ENCODE data around the gene MIEN1. TPM values are rescaled to one million over a fixed set of nuclear protein-coding genes. Genes with fewer than 3 reads are reported as not detected.

MIEN1 gene
- polyA plus RNA-seq, 1 experiment, result 78.9 TPM

DNA sequence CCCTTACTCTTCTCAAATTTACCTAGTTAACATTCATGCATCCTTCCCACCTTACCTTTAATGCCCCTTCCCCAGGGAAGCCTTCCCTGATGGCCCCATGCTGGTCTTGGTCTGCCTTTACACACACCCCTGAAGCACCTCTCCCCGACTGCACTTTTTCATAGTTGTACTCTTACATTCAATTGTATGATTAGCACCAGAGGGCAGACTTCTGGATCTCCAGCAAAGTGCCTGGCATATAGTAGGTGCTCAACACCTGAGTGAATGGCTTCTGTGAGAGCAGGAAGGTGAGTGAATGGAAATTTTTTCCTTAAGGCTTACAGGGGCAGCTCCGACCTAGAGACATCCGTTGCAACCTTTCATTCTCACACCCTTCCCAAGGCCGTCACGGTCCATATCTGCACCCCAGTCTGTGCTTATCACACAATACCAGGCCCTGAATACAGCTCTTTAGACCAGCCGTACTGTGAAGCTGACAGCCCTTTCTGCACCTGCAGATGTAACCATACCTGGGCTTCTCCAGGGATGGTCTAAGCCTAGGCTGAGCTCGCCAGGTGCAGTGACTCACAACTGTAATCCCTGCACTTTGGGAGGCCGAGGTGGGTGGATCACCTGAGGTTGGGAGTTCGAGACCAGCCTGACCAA is 46.9 kb downstream of the MIEN1 start:
- POLR2A ChIA-PET, result no interaction called here
- TF ChIP-seq, protein P1, sequence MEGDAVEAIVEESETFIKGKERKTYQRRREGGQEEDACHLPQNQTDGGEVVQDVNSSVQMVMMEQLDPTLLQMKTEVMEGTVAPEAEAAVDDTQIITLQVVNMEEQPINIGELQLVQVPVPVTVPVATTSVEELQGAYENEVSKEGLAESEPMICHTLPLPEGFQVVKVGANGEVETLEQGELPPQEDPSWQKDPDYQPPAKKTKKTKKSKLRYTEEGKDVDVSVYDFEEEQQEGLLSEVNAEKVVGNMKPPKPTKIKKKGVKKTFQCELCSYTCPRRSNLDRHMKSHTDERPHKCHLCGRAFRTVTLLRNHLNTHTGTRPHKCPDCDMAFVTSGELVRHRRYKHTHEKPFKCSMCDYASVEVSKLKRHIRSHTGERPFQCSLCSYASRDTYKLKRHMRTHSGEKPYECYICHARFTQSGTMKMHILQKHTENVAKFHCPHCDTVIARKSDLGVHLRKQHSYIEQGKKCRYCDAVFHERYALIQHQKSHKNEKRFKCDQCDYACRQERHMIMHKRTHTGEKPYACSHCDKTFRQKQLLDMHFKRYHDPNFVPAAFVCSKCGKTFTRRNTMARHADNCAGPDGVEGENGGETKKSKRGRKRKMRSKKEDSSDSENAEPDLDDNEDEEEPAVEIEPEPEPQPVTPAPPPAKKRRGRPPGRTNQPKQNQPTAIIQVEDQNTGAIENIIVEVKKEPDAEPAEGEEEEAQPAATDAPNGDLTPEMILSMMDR (IDR thresholded peaks at IDR 0.05; ENCODE audit: insufficient read depth, low read depth, low read length), result no peak
- no peak for DNase-seq (ENCODE audit: low read depth)

DNA sequence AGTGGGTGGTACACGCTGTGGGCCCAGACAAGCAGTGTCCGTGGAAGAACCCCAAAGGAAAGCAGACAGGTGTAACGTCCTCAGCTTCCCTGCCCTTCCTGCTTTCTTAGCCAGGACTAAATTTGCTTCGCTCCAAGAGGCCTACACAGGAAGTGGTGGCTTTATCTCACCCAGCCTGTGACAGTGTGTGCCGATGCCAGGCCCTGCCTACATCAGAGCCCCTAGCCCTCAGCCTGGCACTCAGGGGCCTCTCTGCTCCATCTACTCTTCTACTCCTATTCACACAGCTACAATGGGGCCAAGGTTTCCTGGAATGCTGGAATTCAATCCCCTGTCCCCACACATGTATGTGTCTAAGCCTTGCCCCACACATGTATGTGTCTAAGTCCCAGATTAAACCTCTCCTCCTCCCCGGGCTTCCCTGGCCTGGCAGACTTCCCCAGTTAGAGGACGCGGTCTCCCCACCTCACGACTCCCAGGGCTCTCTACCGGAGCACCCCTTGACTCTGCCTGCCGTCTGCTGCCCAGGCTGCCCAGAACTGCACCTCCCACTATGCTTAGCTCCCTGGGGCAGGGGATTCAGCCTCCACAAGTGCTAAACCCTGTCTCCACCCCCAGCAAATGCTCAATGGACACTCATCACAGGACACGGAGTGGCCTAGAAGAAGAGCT is 50.7 kb downstream of the MIEN1 start:
- Histone ChIP-seq H3K4me3 (ENCODE audit: low read depth, low read length) (no peak overlapping the region), H3K36me3 (ENCODE audit: control insufficient read depth, insufficient read depth, low read length) (peaks cover 2% of the 10 kb centered on the region; the same call in 1 of the 2 replicates), H3K27me3 (ENCODE audit: control insufficient read depth, insufficient read depth, low read length) (no peaks in the 10 kb centered on the region)
- ChIA-PET CTCF (interaction anchor here (1.0 to 16.9 kb wide), 4 partner anchors 8 to 58 kb away, joined by 3 to 185 read pairs (median 10); partner anchors contain the start of genes PGAP3, PNMT and PPP1R1B), POLR2A (no interaction called here)
- no peak for DNase-seq (ENCODE audit: low read depth)
- TF ChIP-seq, protein P1 (IDR thresholded peaks at IDR 0.05; ENCODE audit: insufficient read depth, low read depth, low read length), result no peak

More for the DNA sequence above, 46.9 kb downstream of the MIEN1 start:
- Histone ChIP-seq H3K27me3 (ENCODE audit: control insufficient read depth, insufficient read depth, low read length) (no peaks in the 10 kb centered on the region), H3K4me3 (ENCODE audit: low read depth, low read length) (no peak overlapping the region), H3K36me3 (ENCODE audit: control insufficient read depth, insufficient read depth, low read length) (peaks cover 4% of the 10 kb centered on the region; the same call in 1 of the 2 replicates)
- CTCF ChIA-PET, result interaction anchor here (1.0 to 1.6 kb wide), 3 partner anchors 29 to 136 kb away, joined by 3 to 5 read pairs (median 4); no protein-coding TSS in a partner anchor

Small RNA genes lying within 50 kb of the gene (small RNA-seq; reads per million reads assigned to genes)
- gene MIR4728 (ENCODE audit: insufficient read length, low read depth, low replicate concordance), result not detected

Other genes with a start within 250 kb of the MIEN1 start
- gene NEUROD2, start 122.6 kb downstream of the MIEN1 start, polyA plus RNA-seq (2011; rRNA removed), result not detected in 2 replicates
- gene PPP1R1B, start 103.6 kb downstream of the MIEN1 start, polyA plus RNA-seq (2011; rRNA removed), result not detected in 2 replicates
- gene STARD3, start 93.4 kb downstream of the MIEN1 start, polyA plus RNA-seq (2011; rRNA removed), result 51.6 and 93.8 TPM in 2 replicates
- 0.16 and 0.22 TPM in 2 replicates for gene TCAP, start 65.2 kb downstream of the MIEN1 start, polyA plus RNA-seq (2011; rRNA removed)
- not detected in 2 replicates for gene PNMT, start 62.1 kb downstream of the MIEN1 start, polyA plus RNA-seq (2011; rRNA removed)
- gene PGAP3, start 42.5 kb downstream of the MIEN1 start, polyA plus RNA-seq (2011; rRNA removed), result 11.4 and 20.3 TPM in 2 replicates
- gene ERBB2, start 30.5 kb downstream of the MIEN1 start, polyA plus RNA-seq (2011; rRNA removed), result 22.8 and 35.4 TPM in 2 replicates
- gene GRB7, start 7.4 kb upstream of the MIEN1 start, polyA plus RNA-seq (2011; rRNA removed), result 0.09 and 0.23 TPM in 2 replicates
- not detected in 2 replicates for gene IKZF3, start 133.8 kb upstream of the MIEN1 start, polyA plus RNA-seq (2011; rRNA removed)
- not detected in 2 replicates for gene ZPBP2, start 137.7 kb upstream of the MIEN1 start, polyA plus RNA-seq (2011; rRNA removed)
- gene GSDMB, start 188.1 kb upstream of the MIEN1 start, polyA plus RNA-seq (2011; rRNA removed), result 3.8 and 5.1 TPM in 2 replicates
- gene ORMDL3, start 197.1 kb upstream of the MIEN1 start, polyA plus RNA-seq (2011; rRNA removed), result 78.3 and 96.7 TPM in 2 replicates
- not detected in 2 replicates for gene LRRC3C, start 197.2 kb upstream of the MIEN1 start, polyA plus RNA-seq (2011; rRNA removed)
- not detected in 2 replicates for gene GSDMA, start 232.5 kb upstream of the MIEN1 start, polyA plus RNA-seq (2011; rRNA removed)